ENCODE results near the gene CHML. TPM values are rescaled to one million over a fixed set of nuclear protein-coding genes. Genes with fewer than 3 reads are reported as not detected.

CHML gene
- total RNA-seq, 1 donor, result 10.1 TPM

DNA sequence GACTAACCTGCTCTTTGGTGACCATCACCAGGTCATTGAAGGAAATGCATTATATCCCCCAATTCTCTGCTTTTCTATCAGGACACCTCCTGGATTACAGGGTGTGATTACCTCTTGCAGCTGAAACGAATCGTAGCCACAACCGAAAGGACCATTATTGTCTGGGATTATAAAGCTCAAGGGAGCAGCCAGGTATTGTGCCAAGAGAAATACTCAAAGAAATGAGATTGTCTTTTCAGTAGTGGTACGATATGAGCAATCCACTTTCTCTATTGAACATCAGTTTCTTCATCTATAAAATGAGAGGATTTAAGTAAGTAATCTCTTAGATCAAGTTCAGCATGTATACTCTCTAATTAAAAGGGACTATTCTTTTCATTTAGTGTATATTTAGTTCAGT lies 39.2 kb upstream of the CHML start:
- no peak overlapping the region for H3K4me3 ChIP-seq (ENCODE audit: low read depth, low read length)
- TF ChIP-seq, protein P1, sequence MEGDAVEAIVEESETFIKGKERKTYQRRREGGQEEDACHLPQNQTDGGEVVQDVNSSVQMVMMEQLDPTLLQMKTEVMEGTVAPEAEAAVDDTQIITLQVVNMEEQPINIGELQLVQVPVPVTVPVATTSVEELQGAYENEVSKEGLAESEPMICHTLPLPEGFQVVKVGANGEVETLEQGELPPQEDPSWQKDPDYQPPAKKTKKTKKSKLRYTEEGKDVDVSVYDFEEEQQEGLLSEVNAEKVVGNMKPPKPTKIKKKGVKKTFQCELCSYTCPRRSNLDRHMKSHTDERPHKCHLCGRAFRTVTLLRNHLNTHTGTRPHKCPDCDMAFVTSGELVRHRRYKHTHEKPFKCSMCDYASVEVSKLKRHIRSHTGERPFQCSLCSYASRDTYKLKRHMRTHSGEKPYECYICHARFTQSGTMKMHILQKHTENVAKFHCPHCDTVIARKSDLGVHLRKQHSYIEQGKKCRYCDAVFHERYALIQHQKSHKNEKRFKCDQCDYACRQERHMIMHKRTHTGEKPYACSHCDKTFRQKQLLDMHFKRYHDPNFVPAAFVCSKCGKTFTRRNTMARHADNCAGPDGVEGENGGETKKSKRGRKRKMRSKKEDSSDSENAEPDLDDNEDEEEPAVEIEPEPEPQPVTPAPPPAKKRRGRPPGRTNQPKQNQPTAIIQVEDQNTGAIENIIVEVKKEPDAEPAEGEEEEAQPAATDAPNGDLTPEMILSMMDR (IDR thresholded peaks at IDR 0.05; ENCODE audit: insufficient read depth, low read length), result no peak
- DNase-seq (ENCODE audit: low read depth), result no peak

DNA sequence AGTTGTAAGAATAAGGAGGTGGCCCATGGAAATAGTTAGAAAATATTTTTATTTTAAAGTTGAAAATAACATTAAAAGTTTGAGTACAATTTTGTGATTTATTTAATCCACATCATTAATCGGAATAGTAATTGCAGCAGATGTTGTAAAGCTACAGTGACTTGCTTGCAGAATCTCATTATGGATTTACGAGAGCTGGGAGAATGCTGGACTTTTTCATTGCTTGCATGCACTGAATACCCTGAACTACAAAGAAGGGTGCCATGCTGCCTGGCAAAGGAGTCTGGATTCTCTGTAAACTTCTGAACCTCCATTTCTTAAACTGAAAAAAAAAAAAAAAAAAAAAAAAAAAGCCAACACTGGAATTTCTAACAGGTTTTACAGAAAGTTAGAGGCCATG lies 38.4 kb upstream of the CHML start:
- TF ChIP-seq, protein P1 (IDR thresholded peaks at IDR 0.05; ENCODE audit: insufficient read depth, low read length), result no peak

DNA sequence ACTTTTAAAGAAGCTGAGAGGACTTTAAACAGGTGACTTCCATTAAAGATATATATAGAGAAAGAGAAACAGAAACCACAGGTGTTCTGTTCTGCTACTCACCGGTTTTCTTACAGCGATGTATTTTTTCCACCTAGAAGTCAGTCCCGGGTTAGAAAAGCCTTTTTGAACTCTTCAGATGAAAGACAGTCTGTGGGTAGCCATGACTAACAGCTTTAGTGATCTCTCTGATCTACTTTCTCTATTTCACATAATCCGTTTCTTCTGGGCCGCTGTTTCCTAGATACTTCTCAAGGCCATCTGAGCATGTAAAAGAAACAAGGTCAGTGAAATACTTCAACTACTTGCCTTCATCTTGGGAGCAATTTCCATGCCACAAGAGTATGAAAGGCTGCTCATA lies 37.0 kb upstream of the CHML start:
- no peak for DNase-seq (ENCODE audit: low read depth)
- TF ChIP-seq, protein P1 (IDR thresholded peaks at IDR 0.05; ENCODE audit: insufficient read depth, low read length), result no peak
- no peak overlapping the region for H3K4me3 ChIP-seq (ENCODE audit: low read depth, low read length)

More for the DNA sequence above, 38.4 kb upstream of the CHML start:
- no peak for DNase-seq (ENCODE audit: low read depth)
- no peak overlapping the region for H3K4me3 ChIP-seq (ENCODE audit: low read depth, low read length)

DNA sequence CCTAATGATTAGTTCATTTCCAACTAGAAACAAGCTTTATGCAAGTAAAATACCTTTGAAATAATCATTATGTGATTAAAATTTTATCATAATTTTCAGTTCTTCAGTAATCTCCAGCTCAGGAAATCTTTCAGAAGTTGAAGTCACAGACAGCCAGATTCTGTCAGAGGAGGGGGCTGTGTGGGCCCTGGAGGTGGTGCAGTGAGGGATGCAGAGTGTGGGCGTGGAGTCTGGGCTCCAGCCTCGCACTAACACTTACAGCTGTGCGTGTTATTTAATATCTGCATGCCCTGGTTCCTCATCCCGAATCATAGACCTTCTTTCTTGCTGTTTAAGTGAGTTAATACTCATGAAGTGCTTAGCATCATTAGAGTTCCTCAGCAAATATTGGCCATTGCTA lies 35.8 kb upstream of the CHML start:
- no peak for DNase-seq (ENCODE audit: low read depth)
- H3K4me3 ChIP-seq (ENCODE audit: low read depth, low read length), result no peak overlapping the region
- TF ChIP-seq, protein P1 (IDR thresholded peaks at IDR 0.05; ENCODE audit: insufficient read depth, low read length), result no peak

DNA sequence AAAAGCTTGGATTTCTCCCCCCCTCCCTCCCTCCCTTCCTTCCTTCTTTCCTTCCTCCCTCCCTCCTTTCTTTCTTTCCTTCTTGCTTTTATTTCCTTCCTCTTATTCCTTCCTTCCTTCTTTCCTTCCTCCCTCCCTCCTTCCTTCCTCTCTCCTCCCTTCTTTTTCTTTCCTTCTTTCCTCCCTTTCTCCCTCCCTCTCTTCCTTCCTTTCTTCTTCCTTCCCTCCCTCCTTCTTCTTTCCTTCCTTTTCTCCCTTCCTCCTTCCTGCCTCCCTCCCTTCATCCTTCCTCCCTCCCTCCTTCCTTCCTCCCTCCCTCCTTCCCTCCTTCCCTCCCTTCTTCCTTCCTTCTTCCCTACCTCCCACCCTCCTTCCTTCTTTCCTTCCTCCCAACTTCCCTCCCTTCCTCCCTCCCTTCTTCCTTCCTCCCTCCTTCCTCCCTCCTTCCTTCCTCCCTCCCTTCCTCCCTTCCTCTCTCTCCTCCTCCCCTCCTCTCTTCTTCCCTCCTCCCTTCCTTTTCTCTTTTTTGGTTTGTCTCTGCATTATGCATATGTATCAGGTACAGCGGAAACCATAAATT lies 34.7 kb upstream of the CHML start:
- TF ChIP-seq, protein P1 (IDR thresholded peaks at IDR 0.05; ENCODE audit: insufficient read depth, low read length), result no peak
- no peak overlapping the region for H3K4me3 ChIP-seq (ENCODE audit: low read depth, low read length)
- DNase-seq (ENCODE audit: low read depth), result no peak

DNA sequence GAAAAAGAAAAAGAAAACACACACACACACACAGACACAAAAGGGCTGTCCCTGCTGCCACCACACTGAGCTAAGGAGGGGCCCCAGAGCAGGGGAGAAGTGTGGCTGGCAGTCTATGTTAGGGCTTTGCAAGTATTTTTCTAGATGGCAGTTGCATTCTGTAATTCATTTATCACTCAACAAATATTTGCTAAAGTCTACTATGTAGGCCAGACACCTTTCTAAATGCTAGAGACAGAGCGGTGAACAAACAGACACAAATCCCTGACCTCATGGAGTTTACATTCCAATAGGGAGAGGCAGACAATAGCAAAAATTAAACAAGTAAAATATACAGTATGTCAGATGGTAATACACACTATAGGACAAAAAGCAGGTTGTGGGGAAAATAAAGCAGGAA lies 32.1 kb upstream of the CHML start:
- H3K4me3 ChIP-seq (ENCODE audit: low read depth, low read length), result no peak overlapping the region
- TF ChIP-seq, protein P1 (IDR thresholded peaks at IDR 0.05; ENCODE audit: insufficient read depth, low read length), result no peak
- DNase-seq (ENCODE audit: low read depth), result no peak

DNA sequence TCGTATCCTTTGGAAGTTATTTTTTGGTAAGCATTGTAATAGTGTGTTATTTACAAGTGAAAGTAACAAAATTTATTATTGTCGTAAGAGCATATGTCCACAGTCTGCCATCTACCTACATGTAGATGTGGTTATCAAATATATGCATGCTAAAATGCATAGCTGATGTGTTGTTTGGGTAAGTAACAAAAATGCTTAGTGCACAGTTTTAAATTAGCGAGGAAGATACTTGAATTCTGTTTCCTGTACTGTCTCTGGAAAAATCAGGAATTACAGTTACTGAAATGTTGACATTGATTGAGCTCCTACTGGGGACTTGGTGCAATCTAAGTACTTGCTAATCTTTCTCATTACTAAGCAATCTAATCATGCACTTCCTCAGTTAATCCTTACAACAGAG lies 26.2 kb upstream of the CHML start:
- TF ChIP-seq, protein P1 (IDR thresholded peaks at IDR 0.05; ENCODE audit: insufficient read depth, low read length), result no peak
- no peak overlapping the region for H3K4me3 ChIP-seq (ENCODE audit: low read depth, low read length)
- no peak for DNase-seq (ENCODE audit: low read depth)
